Putamen (tissue), 1 donor: ENCODE results near the gene GSN.

ENCODE experiments used
- DNase-seq: peaks from one replicate; pipeline ENCODE4 v3.0.0-alpha.2; 2016; ENCODE audit warnings: low spot score

The GSN gene

GRCh38 chr9:121373011-121373729, 105.2 kb downstream of the GSN start:
- DNase-seq: no peak

DNA sequence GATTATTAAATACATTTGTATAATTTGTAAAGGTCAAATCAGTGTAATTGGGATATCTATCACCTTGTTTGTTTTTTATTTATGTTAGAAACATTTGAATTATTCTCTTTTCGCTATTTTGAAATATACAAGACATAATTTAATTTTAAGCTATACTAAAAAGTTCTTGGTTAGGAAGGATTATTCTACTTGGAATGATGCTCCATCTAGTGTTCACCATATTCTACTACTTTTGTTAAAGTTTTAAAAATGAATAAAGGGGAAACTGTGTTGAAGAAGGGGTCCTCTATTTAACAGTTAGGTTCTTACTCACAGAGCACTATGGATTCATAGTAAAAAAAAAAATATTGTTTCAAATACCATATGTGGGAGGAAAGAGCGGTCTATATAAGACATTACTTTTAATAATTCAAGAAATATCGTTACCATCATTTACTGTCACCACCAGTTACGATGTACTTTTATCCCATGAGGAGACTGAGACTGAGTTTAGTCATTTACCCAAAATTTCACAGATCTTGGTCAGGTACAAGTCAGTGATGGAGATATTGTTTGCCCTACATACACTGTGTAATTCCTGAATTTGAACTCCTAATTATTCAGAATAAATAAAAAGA, 108.4 kb downstream of the GSN start:
- no peak for DNase-seq

DNA sequence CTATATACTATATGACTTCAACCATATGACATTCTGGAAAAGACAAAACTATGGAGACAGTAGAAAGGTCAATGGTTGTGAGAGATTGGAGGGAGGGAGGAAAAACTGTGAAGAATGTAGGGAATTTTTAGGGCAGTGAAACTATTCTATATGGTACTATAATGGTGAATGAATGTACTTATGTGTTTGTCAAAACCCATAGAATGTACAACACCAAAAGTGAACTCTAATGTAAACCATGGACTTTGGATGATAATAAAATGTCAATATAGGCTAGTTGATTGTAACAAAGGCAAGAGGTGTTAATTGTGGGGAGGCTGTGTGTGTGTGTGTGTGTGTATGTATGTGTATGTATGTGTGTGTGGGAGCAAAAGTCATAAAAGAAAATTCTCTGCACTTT, 112.9 kb downstream of the GSN start:
- DNase-seq: no peak
